Smooth muscle cell (in vitro differentiated cells): ENCODE results near the gene SPRING1. TPM values are rescaled to one million over a fixed set of nuclear protein-coding genes. Genes with fewer than 3 reads are reported as not detected.
A peak's percentile ranks its signal among the peaks of the same experiment; 100 is the strongest.

Source experiments
- DNase-seq: peaks from one replicate; lab custom pipeline; 2025; ENCODE audit not compliant: unreplicated experiment; lab: John Stamatoyannopoulos, UW
- H2AFZ ChIP-seq: fragments of 200-600 bp; sonication (generic); 2 replicates; pipeline ENCODE4 v1.6.0; 2016; ENCODE audit warnings: antibody characterized with exemption, low read depth, mild to moderate bottlenecking
- H3F3A ChIP-seq: fragments of 200-600 bp; sonication (generic); 2 replicates; pipeline ENCODE4 v1.6.0; 2017; ENCODE audit warnings: antibody characterized with exemption, low read depth
- H3K27ac ChIP-seq: fragments of 200-600 bp; sonication (generic); 2 replicates; pipeline ENCODE4 v1.5.1; 2016; ENCODE audit warnings: low read depth, mild to moderate bottlenecking
- H3K27me3 ChIP-seq: fragments of 200-600 bp; sonication (generic); 2 replicates; pipeline ENCODE4 v1.6.1; 2016; ENCODE audit warnings: low read depth, mild to moderate bottlenecking
- H3K36me3 ChIP-seq: fragments of 200-600 bp; sonication (generic); 2 replicates; pipeline ENCODE4 v1.5.1; 2016; ENCODE audit warnings: low read depth
- H3K4me1 ChIP-seq: fragments of 200-600 bp; sonication (generic); 2 replicates; pipeline ENCODE4 v1.5.1; 2016; ENCODE audit warnings: low read depth
- H3K4me2 ChIP-seq: fragments of 200-600 bp; sonication (generic); 2 replicates; pipeline ENCODE4 v1.6.0; 2016; ENCODE audit warnings: mild to moderate bottlenecking
- H3K4me3 ChIP-seq: fragments of 200-600 bp; sonication (generic); 2 replicates; pipeline ENCODE4 v1.5.1; 2016; ENCODE audit warnings: mild to moderate bottlenecking
- H3K79me2 ChIP-seq: fragments of 200-600 bp; sonication (generic); 2 replicates; pipeline ENCODE4 v1.6.0; 2016; ENCODE audit warnings: low read depth, mild to moderate bottlenecking
- H3K9ac ChIP-seq: fragments of 200-600 bp; sonication (generic); 2 replicates; pipeline ENCODE4 v1.6.0; 2016; ENCODE audit warnings: low read depth
- H3K9me3 ChIP-seq: fragments of 200-600 bp; sonication (generic); replicated peaks from 2 replicates; pipeline ENCODE4 v1.5.1; 2016; ENCODE audit warnings: low read depth
- H4K20me1 ChIP-seq: fragments of 200-600 bp; sonication (generic); 2 replicates; pipeline ENCODE4 v1.6.0; 2016; ENCODE audit warnings: low read depth
- WGBS: methylation state at CpG from one replicate; pipeline ENCODE4 v1.1.7; 2016; ENCODE audit warnings: low lambda C conversion rate; 5-methylcytosine and 5-hydroxymethylcytosine counted together
- polyA plus RNA-seq: library from polyadenylated mRNA; unstranded; fragments of >200 nt; fragmentation: Nextera tagmentation; extraction: Ambion mirVana; gene quantifications from 2 replicates; pipeline ENCODE4 v1.2.1, GENCODE V29; 2016
- total RNA-seq: library from RNA; depleted of rRNA; stranded (reverse); fragments of >200 nt; gene quantifications from 2 replicates; pipeline ENCODE4 v1.2.3, GENCODE V29; 2014
- TF ChIP-seq, protein P1 (sequence below): fragments of 200-600 bp; sonication (generic); IDR thresholded peaks from 2 replicates; pipeline ENCODE4 v1.5.1; 2017; ENCODE audit warnings: borderline replicate concordance, mild to moderate bottlenecking, antibody characterized with exemption; ENCODE audit not compliant: insufficient read depth, poor library complexity, severe bottlenecking

SPRING1 gene, protein sequence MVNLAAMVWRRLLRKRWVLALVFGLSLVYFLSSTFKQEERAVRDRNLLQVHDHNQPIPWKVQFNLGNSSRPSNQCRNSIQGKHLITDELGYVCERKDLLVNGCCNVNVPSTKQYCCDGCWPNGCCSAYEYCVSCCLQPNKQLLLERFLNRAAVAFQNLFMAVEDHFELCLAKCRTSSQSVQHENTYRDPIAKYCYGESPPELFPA
- total RNA-seq (25.8 and 28.5 TPM in 2 replicates), polyA plus RNA-seq (19.0 and 21.3 TPM in 2 replicates)

DNA sequence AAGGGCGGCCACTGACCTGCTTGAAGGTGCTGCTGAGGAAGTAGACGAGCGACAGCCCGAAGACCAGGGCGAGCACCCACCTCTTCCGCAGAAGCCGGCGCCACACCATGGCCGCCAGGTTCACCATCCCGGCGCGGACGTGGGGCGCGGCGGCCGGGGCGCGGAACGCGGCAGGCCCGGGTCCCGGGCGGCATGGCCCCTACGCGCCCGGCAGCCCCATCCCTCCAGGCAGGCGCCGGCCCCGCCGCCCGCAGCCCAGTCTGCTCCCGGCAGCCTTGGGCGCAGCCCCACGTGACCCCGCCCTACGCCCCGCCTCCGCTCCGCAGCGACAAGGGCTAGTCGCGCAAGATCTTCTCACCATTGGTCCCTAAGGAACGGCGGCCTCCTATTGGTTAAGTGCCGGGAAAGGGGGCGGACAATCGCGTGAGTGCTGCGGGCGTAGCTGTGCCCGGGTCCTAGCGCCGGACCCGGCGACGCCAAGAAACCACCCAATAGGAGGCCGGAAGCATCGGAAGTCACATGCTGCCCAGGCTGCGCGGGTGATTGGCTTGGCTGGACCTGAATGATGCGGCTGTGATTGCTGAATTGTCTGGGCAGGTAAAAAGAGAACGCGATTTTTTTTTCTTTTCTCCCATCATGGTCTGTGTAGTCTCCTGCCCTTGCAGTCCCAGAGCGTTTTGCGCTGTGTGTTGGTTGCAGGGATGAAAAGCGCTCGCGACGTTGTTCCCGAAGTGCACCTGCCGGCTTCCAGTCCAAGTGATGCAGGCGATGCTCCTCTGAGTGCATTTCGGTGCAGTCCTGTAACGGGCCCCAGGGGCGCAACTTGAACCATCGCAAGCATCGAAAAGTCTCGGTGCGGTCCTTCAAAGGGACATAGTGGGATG is at the start of gene SPRING1, which contains the start of gene RNFT2:
Gene SPRING1 (minus strand): TSS at position 296 of the 884 bp plus-strand sequence. CDS start 169 bp downstream, at position 127.
Gene RNFT2 (plus strand): TSS at position 542 of the 884 bp plus-strand sequence. CDS start 2,183 bp downstream, outside the sequence.
- H3K27me3 ChIP-seq = no peaks in the 10 kb centered on the region
- H3K4me3 ChIP-seq = peak within 1 kb of the TSS; percentile 75
- H3K4me2 ChIP-seq = peak within 1 kb of the TSS; percentile 98
- H3F3A ChIP-seq = no peaks in the 10 kb centered on the region
- no peaks in the 10 kb centered on the region for H3K36me3 ChIP-seq
- peaks cover 20% of the 10 kb centered on the region for H3K79me2 ChIP-seq
- DNase-seq = peak; percentile 89
- H4K20me1 ChIP-seq = peaks cover 8% of the 10 kb centered on the region
- H3K9me3 ChIP-seq = no peaks in the 10 kb centered on the region
- WGBS = under 1% methylated on average over 65 of the region's 80 CpGs
- peak within 1 kb of the TSS; percentile 89 for H2AFZ ChIP-seq
- TF ChIP-seq, protein P1, sequence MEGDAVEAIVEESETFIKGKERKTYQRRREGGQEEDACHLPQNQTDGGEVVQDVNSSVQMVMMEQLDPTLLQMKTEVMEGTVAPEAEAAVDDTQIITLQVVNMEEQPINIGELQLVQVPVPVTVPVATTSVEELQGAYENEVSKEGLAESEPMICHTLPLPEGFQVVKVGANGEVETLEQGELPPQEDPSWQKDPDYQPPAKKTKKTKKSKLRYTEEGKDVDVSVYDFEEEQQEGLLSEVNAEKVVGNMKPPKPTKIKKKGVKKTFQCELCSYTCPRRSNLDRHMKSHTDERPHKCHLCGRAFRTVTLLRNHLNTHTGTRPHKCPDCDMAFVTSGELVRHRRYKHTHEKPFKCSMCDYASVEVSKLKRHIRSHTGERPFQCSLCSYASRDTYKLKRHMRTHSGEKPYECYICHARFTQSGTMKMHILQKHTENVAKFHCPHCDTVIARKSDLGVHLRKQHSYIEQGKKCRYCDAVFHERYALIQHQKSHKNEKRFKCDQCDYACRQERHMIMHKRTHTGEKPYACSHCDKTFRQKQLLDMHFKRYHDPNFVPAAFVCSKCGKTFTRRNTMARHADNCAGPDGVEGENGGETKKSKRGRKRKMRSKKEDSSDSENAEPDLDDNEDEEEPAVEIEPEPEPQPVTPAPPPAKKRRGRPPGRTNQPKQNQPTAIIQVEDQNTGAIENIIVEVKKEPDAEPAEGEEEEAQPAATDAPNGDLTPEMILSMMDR = no peak
- peaks cover 6% of the 10 kb centered on the region for H3K4me1 ChIP-seq
- H3K27ac ChIP-seq = no peak within 1 kb of the TSS
- peak within 1 kb of the TSS; percentile 72 for H3K9ac ChIP-seq

DNA sequence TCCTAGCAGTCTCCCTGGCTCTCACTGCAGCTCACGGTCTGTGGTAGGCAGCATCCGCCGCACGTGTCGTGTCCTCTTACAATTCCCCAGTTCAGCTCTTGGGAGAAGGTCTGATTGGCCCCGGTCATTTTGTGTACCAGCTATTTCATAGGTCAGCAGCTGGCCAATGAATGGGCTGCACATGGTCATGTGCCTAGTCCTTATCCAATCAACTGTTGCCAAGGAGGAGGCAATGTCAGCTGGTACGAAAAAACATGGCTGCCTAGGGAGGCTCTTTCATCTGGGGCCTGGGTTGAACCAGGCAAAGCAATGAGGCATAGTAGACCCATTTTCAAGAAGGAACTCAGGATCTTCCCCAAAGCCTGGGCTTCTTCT is 46.4 kb upstream of the SPRING1 start:
- Histone ChIP-seq H3F3A (no peaks in the 10 kb centered on the region), H3K4me1 (no peaks in the 10 kb centered on the region), H3K9me3 (no peaks in the 10 kb centered on the region), H3K79me2 (no peaks in the 10 kb centered on the region), H3K9ac (no peak overlapping the region), H3K36me3 (no peaks in the 10 kb centered on the region), H4K20me1 (no peaks in the 10 kb centered on the region), H3K27ac (no peak overlapping the region), H3K27me3 (no peaks in the 10 kb centered on the region), H2AFZ (no peak overlapping the region), H3K4me3 (no peak overlapping the region), H3K4me2 (no peak overlapping the region)
- TF ChIP-seq, protein P1 = no peak
- no peak for DNase-seq
- 95% methylated on average over 7 of the region's 7 CpGs for WGBS

DNA sequence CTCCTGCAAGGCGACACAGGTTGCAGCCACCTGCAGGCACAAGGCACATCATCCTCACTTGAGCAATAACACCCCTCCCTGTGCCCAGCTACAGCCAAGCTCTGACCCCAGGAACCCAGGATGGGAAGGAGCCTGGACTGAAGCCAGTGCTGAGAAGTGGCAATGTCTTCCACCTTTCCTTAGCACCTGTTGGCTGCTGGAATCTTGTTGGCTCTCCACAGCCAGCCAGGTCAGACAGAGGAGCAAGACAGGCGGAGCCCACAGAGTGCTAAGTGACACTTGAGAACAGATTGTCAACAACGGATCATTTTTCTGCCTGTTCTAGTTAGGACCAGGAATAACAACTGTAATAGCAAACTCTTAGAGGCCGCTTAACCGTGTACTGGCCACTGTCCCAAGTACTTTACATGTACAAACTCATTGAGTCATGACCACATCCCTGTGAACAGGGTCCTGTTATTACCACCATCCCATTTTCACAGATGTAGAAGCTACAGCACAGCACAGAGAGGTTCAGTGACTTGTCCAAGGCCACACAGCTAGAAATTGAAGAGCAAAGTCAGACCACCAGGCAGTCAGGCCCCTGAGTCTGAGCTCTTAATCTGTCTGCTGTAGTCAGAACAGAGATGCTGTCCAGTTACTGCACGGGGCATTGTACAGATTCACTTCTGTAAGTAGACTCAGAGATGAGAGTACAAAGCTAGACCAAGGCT is 45.8 kb upstream of the SPRING1 start:
- 94% methylated on average over 6 of the region's 6 CpGs for WGBS
- H3K4me2 ChIP-seq = no peak overlapping the region
- TF ChIP-seq, protein P1 = no peak
- no peak overlapping the region for H3K27ac ChIP-seq
- no peaks in the 10 kb centered on the region for H3K4me1 ChIP-seq
- H3F3A ChIP-seq = no peaks in the 10 kb centered on the region
- no peaks in the 10 kb centered on the region for H3K27me3 ChIP-seq
- no peaks in the 10 kb centered on the region for H3K79me2 ChIP-seq
- no peaks in the 10 kb centered on the region for H4K20me1 ChIP-seq
- H3K4me3 ChIP-seq = no peak overlapping the region
- no peaks in the 10 kb centered on the region for H3K9me3 ChIP-seq
- no peak for DNase-seq
- no peak overlapping the region for H2AFZ ChIP-seq
- H3K36me3 ChIP-seq = no peaks in the 10 kb centered on the region
- H3K9ac ChIP-seq = no peak overlapping the region
